Vagina (tissue), 2 donors: ENCODE results near the gene MMUT. TPM values are rescaled to one million over a fixed set of nuclear protein-coding genes. Genes with fewer than 3 reads are reported as not detected.

Experiments used
- DNase-seq, 2 donors: peaks; one replicate each; pipeline ENCODE4 v3.0.0-alpha.2; 2017; ENCODE audit errors: extremely low spot score in 2 of 2
- H3K27ac ChIP-seq: fragments of 200-600 bp; sonication (generic); one replicate; pipeline ENCODE4 v1.5.1; 2019
- H3K27me3 ChIP-seq: fragments of 200-600 bp; sonication (generic); one replicate; pipeline ENCODE4 v1.5.1; 2019
- H3K36me3 ChIP-seq, 2 donors: fragments of 200-600 bp; sonication (generic); one replicate each; pipeline ENCODE4 v1.5.1; 2017 to 2019
- H3K4me1 ChIP-seq: fragments of 200-600 bp; sonication (generic); one replicate; pipeline ENCODE4 v1.5.1; 2019
- H3K4me3 ChIP-seq, 2 donors: fragments of 200-600 bp; sonication (generic); 1 replicate in 1 of 2; 2 replicates in 1 of 2; pipeline ENCODE4 v1.5.1; 2016 to 2019
- H3K9me3 ChIP-seq: fragments of 200-600 bp; sonication (generic); one replicate; pipeline ENCODE4 v1.5.1; 2019
- POLR2A ChIP-seq, 2 donors: fragments of 450-650 bp; IDR thresholded peaks; one replicate each; pipeline ENCODE4 v1.6.1; 2017; ENCODE audit warnings: antibody characterized with exemption in 2 of 2, mild to moderate bottlenecking in 2 of 2, moderate library complexity in 2 of 2
- POLR2AphosphoS5 ChIP-seq, 2 donors: sonication (generic); formaldehyde crosslinking; IDR thresholded peaks; one replicate each; pipeline ENCODE4 v1.9.0; 2017; ENCODE audit warnings: antibody characterized with exemption in 2 of 2, mild to moderate bottlenecking in 2 of 2, low read depth in 1 of 2; ENCODE audit not compliant: insufficient read depth in 1 of 2
- intact Hi-C: fragments of 100-400 bp; cut with DNase I; formaldehyde crosslinking; loops from one replicate; pipeline ENCODE4 v1.15.1; 2023
- total RNA-seq: library from RNA; depleted of rRNA; stranded (reverse); fragments of >200 nt; gene quantifications from one replicate; pipeline ENCODE4 v1.2.3, GENCODE V29; 2016
- TF ChIP-seq, protein P1 (sequence below), 3 experiments: fragments of 450-650 bp in 2 of 3; fragments of 200-600 bp in 1 of 3; sonication (generic) in 1 of 3; IDR thresholded peaks; one replicate each; pipeline ENCODE4 v1.5.1; 2017 to 2019; ENCODE audit warnings: antibody characterized with exemption in 3 of 3, mild to moderate bottlenecking in 2 of 3, moderate library complexity in 2 of 3

The MMUT gene
- total RNA-seq, 1 donor from 2014 or later = 11.0 TPM

- H3K27me3 ChIP-seq = no peaks in the 10 kb centered on the region
- intact Hi-C loops = no loop called here
- no peak for DNase-seq
- H3K27ac ChIP-seq = no peak overlapping the region
- TF ChIP-seq, protein P1, sequence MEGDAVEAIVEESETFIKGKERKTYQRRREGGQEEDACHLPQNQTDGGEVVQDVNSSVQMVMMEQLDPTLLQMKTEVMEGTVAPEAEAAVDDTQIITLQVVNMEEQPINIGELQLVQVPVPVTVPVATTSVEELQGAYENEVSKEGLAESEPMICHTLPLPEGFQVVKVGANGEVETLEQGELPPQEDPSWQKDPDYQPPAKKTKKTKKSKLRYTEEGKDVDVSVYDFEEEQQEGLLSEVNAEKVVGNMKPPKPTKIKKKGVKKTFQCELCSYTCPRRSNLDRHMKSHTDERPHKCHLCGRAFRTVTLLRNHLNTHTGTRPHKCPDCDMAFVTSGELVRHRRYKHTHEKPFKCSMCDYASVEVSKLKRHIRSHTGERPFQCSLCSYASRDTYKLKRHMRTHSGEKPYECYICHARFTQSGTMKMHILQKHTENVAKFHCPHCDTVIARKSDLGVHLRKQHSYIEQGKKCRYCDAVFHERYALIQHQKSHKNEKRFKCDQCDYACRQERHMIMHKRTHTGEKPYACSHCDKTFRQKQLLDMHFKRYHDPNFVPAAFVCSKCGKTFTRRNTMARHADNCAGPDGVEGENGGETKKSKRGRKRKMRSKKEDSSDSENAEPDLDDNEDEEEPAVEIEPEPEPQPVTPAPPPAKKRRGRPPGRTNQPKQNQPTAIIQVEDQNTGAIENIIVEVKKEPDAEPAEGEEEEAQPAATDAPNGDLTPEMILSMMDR (IDR thresholded peaks at IDR 0.05) = no peak
- TF ChIP-seq POLR2A (IDR thresholded peaks at IDR 0.05) (no peak), POLR2AphosphoS5 (IDR thresholded peaks at IDR 0.05; ENCODE audit: insufficient read depth in 1 of 2, low read depth in 1 of 2) (no peak)
- H3K4me3 ChIP-seq = no peak overlapping the region
- peaks cover 26% of the 10 kb centered on the region for H3K4me1 ChIP-seq
- peaks cover 0 to 15% of the 10 kb centered on the region in 2 donors for H3K36me3 ChIP-seq
- H3K9me3 ChIP-seq = no peaks in the 10 kb centered on the region
Observed at GRCh38 chr6:49457771-49458170, 5.3 kb downstream of the MMUT start.

DNA sequence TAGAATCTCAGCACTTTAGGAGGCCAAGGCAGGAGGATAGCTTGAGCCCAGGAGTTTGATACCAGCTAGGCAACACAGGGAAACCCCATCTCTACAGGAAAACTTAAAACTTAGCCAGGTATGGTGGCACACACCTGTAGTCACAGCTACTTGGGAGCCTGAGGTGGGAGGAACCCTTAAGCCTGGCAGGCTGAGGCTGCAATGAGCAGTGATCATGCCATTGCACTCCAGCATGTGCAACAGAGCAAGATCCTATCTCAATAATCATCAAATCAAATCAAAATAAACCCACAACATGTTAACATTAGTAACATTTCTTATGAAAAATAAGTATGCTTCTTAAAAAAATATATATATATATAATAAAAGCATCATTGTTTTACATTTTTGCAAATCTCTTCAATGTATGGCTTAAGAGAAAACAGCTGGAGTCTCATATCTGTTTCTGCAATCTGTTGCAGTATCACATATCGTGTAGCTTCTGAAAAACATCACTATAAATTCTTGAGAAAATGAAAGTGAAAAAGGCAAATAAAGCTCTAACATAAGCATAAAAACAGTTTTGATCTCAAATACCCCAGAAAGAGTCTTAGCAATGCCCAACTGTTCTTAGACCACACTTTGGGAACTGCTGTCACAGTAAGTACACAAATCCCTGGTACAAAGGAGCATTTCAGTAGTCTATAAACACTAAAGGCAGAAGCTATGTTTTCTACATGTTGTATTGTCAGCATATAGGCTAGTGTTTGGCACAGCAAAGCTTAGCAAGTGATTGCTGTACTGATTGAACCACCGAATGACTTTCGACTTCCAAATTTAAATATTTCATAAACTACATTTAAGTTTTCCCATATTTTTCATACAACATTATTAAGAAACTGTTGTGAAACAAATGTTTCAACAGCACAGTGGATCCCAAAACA is 8.0 kb downstream of the MMUT start:
- no peak overlapping the region for H3K4me3 ChIP-seq
- no peaks in the 10 kb centered on the region for H3K9me3 ChIP-seq
- intact Hi-C loops = no loop called here
- peaks cover under 1% of the 10 kb centered on the region for H3K4me1 ChIP-seq
- no peak overlapping the region for H3K27ac ChIP-seq
- DNase-seq = no peak
- no peak for TF ChIP-seq POLR2AphosphoS5 (IDR thresholded peaks at IDR 0.05; ENCODE audit: insufficient read depth in 1 of 2, low read depth in 1 of 2)
- TF ChIP-seq, protein P1 (IDR thresholded peaks at IDR 0.05) = no peak
- no peak for TF ChIP-seq POLR2A (IDR thresholded peaks at IDR 0.05)
- H3K27me3 ChIP-seq = no peaks in the 10 kb centered on the region
- peaks cover 0 to 27% of the 10 kb centered on the region in 2 donors for H3K36me3 ChIP-seq

DNA sequence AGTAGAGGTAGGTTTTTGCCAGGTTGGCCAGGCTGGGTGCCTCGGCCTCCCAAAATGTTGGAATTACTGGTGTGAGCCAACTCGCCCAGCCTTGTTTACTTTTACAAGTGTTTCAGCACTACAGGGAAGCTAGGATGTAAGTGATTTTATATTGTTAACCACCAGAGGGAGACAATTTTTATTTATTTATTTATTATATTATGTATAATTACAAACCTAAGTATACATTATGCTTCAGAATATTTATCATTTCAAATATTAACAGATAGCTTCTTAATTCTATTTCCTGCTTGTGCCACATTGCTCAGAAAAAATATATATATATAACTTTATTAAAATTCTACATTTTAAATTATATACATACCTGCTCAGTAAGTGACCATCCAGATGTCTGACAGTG is 9.8 kb downstream of the MMUT start:
- peaks cover 0 to 30% of the 10 kb centered on the region in 2 donors for H3K36me3 ChIP-seq
- DNase-seq = no peak
- intact Hi-C loops = no loop called here

DNA sequence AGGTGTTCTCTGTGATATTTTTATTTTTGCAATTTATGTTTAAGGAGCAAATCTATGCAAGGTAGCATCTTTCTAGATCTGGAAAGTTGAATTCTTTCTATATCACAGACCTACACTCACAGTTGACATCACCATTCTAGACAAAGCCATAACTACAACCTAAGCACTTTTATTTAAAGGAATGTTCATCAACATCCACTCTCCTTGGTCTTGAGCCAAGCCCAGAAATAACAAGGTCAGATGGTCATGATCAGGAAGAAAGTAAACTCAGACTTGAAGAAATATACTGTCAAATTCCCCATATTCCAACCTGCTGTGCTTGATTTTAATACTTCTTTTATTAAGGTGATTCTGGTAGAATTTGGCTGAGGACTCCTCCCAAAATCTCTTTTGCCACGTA is 32.2 kb downstream of the MMUT start:
- no peak overlapping the region for H3K4me3 ChIP-seq
- peaks cover 0 to 16% of the 10 kb centered on the region in 2 donors for H3K36me3 ChIP-seq
- H3K4me1 ChIP-seq = no peaks in the 10 kb centered on the region
- H3K27me3 ChIP-seq = no peaks in the 10 kb centered on the region
- H3K9me3 ChIP-seq = no peaks in the 10 kb centered on the region
- DNase-seq = no peak
- intact Hi-C loops = no loop called here
- no peak overlapping the region for H3K27ac ChIP-seq
- TF ChIP-seq, protein P1 (IDR thresholded peaks at IDR 0.05) = no peak
- TF ChIP-seq POLR2AphosphoS5 (IDR thresholded peaks at IDR 0.05; ENCODE audit: insufficient read depth in 1 of 2, low read depth in 1 of 2) (no peak), POLR2A (IDR thresholded peaks at IDR 0.05) (no peak)

More for the DNA sequence above, 9.8 kb downstream of the MMUT start:
- H3K9me3 ChIP-seq = no peaks in the 10 kb centered on the region
- no peak overlapping the region for H3K4me3 ChIP-seq
- H3K27me3 ChIP-seq = no peaks in the 10 kb centered on the region
- H3K4me1 ChIP-seq = no peaks in the 10 kb centered on the region
- TF ChIP-seq, protein P1 (IDR thresholded peaks at IDR 0.05) = no peak
- TF ChIP-seq POLR2A (IDR thresholded peaks at IDR 0.05) (no peak), POLR2AphosphoS5 (IDR thresholded peaks at IDR 0.05; ENCODE audit: insufficient read depth in 1 of 2, low read depth in 1 of 2) (no peak)
- H3K27ac ChIP-seq = no peak overlapping the region

GRCh38 chr6:49430187-49430586 is 32.9 kb downstream of the MMUT start:
- no peak for DNase-seq
- no peak overlapping the region for H3K4me3 ChIP-seq
- no peaks in the 10 kb centered on the region for H3K27me3 ChIP-seq
- H3K27ac ChIP-seq = no peak overlapping the region
- H3K36me3 ChIP-seq = peaks cover 0 to 16% of the 10 kb centered on the region in 2 donors
- H3K4me1 ChIP-seq = no peaks in the 10 kb centered on the region
- intact Hi-C loops = no loop called here
- TF ChIP-seq POLR2A (IDR thresholded peaks at IDR 0.05) = no peak
- TF ChIP-seq, protein P1 (IDR thresholded peaks at IDR 0.05) = no peak
- no peak for TF ChIP-seq POLR2AphosphoS5 (IDR thresholded peaks at IDR 0.05; ENCODE audit: insufficient read depth in 1 of 2, low read depth in 1 of 2)
- no peaks in the 10 kb centered on the region for H3K9me3 ChIP-seq
